PC-3 (cell line): ENCODE data around the gene BTBD2. TPM values are rescaled to one million over a fixed set of nuclear protein-coding genes. Genes with fewer than 3 reads are reported as not detected.

Experiments
- ATAC-seq: fragments of 200-7000 bp; cut with Tn5 transposase; 2 replicates; pipeline ENCODE4 v1.9.1; 2020; ENCODE audit warnings: mild to moderate bottlenecking, moderate library complexity
- BruUV-seq: library from RNA; stranded (reverse); fragments of 400-500 nt; replicated peaks from 2 replicates; lab custom pipeline; 2021; lab: Mats Ljungman, UMichigan
- CTCF ChIA-PET: fragments of 300-600 bp; sonication (Branson Sonifier 250); formaldehyde crosslinking; loops from one replicate; lab custom pipeline; 2022; ENCODE audit warnings: antibody characterized with exemption; lab: Charles Lee
- POLR2A ChIA-PET: fragments of 300-600 bp; sonication (Branson Sonifier 250); formaldehyde crosslinking; loops from one replicate; lab custom pipeline; 2022; ENCODE audit warnings: antibody characterized with exemption; ENCODE audit not compliant: unreplicated experiment; lab: Charles Lee
- DNase-seq: peaks from one replicate; pipeline ENCODE4 v3.0.0-alpha.2; 2015
- H2AFZ ChIP-seq: fragments of 300-600 bp; sonication (generic); 2 replicates; pipeline ENCODE4 v1.6.0; 2016; ENCODE audit warnings: antibody characterized with exemption, low read length
- H3F3A ChIP-seq: fragments of 300-600 bp; sonication (generic); one replicate; pipeline ENCODE4 v1.6.0; 2017; ENCODE audit warnings: antibody characterized with exemption, low read length, control low read depth, mild to moderate bottlenecking; ENCODE audit not compliant: unreplicated experiment
- H3K27ac ChIP-seq: fragments of 300-600 bp; sonication (generic); 2 replicates; pipeline ENCODE4 v1.5.1; 2016; ENCODE audit warnings: mild to moderate bottlenecking, low read length
- H3K27me3 ChIP-seq: fragments of 300-600 bp; sonication (generic); 2 replicates; pipeline ENCODE4 v1.6.1; 2016; ENCODE audit warnings: low read length, mixed read lengths
- H3K36me3 ChIP-seq: fragments of 300-600 bp; sonication (generic); 2 replicates; pipeline ENCODE4 v1.6.1; 2016; ENCODE audit warnings: low read depth, mixed run types, low read length, mixed read lengths
- H3K4me1 ChIP-seq: fragments of 300-600 bp; sonication (generic); 2 replicates; pipeline ENCODE4 v1.5.1; 2016; ENCODE audit warnings: low read length; ENCODE audit not compliant: insufficient read depth
- H3K4me2 ChIP-seq: fragments of 300-600 bp; sonication (generic); 2 replicates; pipeline ENCODE4 v1.6.0; 2016; ENCODE audit warnings: low read length
- H3K4me3 ChIP-seq: fragments of 300-600 bp; sonication (generic); 2 replicates; pipeline ENCODE4 v1.5.1; 2016; ENCODE audit warnings: mild to moderate bottlenecking, low read length, mixed read lengths
- H3K79me2 ChIP-seq: fragments of 300-600 bp; sonication (generic); 2 replicates; pipeline ENCODE4 v1.6.1; 2017; ENCODE audit warnings: low read length, mixed read lengths
- H3K9ac ChIP-seq: fragments of 300-600 bp; sonication (generic); 2 replicates; pipeline ENCODE4 v1.6.0; 2016; ENCODE audit warnings: mild to moderate bottlenecking, low read length
- H3K9me2 ChIP-seq: fragments of 300-600 bp; sonication (generic); replicated peaks from 2 replicates; pipeline ENCODE4 v1.6.1; 2016; ENCODE audit warnings: mixed run types, low read length, mixed read lengths
- H3K9me3 ChIP-seq: fragments of 300-600 bp; sonication (generic); 2 replicates; pipeline ENCODE4 v1.6.1; 2016; ENCODE audit warnings: low read length, mixed read lengths
- H4K20me1 ChIP-seq: fragments of 300-600 bp; sonication (generic); 2 replicates; pipeline ENCODE4 v1.6.1; 2016; ENCODE audit warnings: low read length, mixed read lengths
- EZH2 ChIP-seq: fragments of 300-600 bp; sonication (generic); IDR thresholded peaks from one replicate; pipeline ENCODE4 v1.6.1; 2017; ENCODE audit warnings: antibody characterized with exemption, mild to moderate bottlenecking, low read length; ENCODE audit not compliant: unreplicated experiment
- EZH2phosphoT487 ChIP-seq: fragments of 300-600 bp; sonication (generic); IDR thresholded peaks from 2 replicates; pipeline ENCODE4 v1.6.1; 2018; ENCODE audit warnings: mild to moderate bottlenecking, antibody characterized with exemption, low read length, borderline replicate concordance
- intact Hi-C: fragments of 100-400 bp; cut with micrococcal nuclease; formaldehyde crosslinking; loops from 2 replicates; pipeline ENCODE4 v1.9.0; 2023
- total RNA-seq: library from RNA; depleted of rRNA; stranded (reverse); fragments of >200 nt; gene quantifications from 2 replicates; pipeline ENCODE4 v1.2.3, GENCODE V29; 2014
- TF ChIP-seq, protein P1 (sequence below): fragments of 300-600 bp; sonication (generic); conservative IDR thresholded peaks from 2 replicates; pipeline ENCODE4 v1.5.1; 2017; ENCODE audit warnings: antibody characterized with exemption, low read depth, mild to moderate bottlenecking, low read length

Gene BTBD2
- total RNA-seq, 1 experiment from 2014 or later = 72.0 TPM

- Histone ChIP-seq H3K4me2 (no peak overlapping the region), H3K9me2 (no peaks in the 10 kb centered on the region), H3K4me1 (peaks cover 13% of the 10 kb centered on the region), H2AFZ (no peak overlapping the region), H3F3A (no peaks in the 10 kb centered on the region), H3K4me3 (no peak overlapping the region), H3K27me3 (no peaks in the 10 kb centered on the region), H3K9ac (no peak overlapping the region), H3K27ac (no peak overlapping the region), H3K9me3 (no peaks in the 10 kb centered on the region), H4K20me1 (no peaks in the 10 kb centered on the region), H3K79me2 (peaks cover 34% of the 10 kb centered on the region), H3K36me3 (no peaks in the 10 kb centered on the region; the same call in 1 of the 2 replicates)
- intact Hi-C loops = no loop called here
- TF ChIP-seq, protein P1, sequence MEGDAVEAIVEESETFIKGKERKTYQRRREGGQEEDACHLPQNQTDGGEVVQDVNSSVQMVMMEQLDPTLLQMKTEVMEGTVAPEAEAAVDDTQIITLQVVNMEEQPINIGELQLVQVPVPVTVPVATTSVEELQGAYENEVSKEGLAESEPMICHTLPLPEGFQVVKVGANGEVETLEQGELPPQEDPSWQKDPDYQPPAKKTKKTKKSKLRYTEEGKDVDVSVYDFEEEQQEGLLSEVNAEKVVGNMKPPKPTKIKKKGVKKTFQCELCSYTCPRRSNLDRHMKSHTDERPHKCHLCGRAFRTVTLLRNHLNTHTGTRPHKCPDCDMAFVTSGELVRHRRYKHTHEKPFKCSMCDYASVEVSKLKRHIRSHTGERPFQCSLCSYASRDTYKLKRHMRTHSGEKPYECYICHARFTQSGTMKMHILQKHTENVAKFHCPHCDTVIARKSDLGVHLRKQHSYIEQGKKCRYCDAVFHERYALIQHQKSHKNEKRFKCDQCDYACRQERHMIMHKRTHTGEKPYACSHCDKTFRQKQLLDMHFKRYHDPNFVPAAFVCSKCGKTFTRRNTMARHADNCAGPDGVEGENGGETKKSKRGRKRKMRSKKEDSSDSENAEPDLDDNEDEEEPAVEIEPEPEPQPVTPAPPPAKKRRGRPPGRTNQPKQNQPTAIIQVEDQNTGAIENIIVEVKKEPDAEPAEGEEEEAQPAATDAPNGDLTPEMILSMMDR = no peak
- TF ChIP-seq EZH2phosphoT487 = no peak
- TF ChIP-seq EZH2 = no peak
- ChIA-PET POLR2A (no interaction called here), CTCF (no interaction called here)
- BruUV-seq = no TSS peak
- DNase-seq (no peak), ATAC-seq (no peak)
Measured at GRCh38 chr19:1975162-1975480, 40.4 kb downstream of the BTBD2 start.

GRCh38 chr19:1974381-1975161, 40.9 kb downstream of the BTBD2 start:
- peaks cover 34% of the 10 kb centered on the region for H3K79me2 ChIP-seq
- no peaks in the 10 kb centered on the region for H3F3A ChIP-seq
- H3K9me3 ChIP-seq = no peaks in the 10 kb centered on the region
- DNase-seq = no peak
- no peaks in the 10 kb centered on the region for H4K20me1 ChIP-seq
- BruUV-seq = no TSS peak
- H3K4me3 ChIP-seq = no peak overlapping the region
- no peaks in the 10 kb centered on the region for H3K27me3 ChIP-seq
- POLR2A ChIA-PET = no interaction called here
- intact Hi-C loops = loop anchor here (5.0 kb wide), 1 partner anchor 42 kb away; no protein-coding TSS in a partner anchor
- no peak for ATAC-seq
- H3K9me2 ChIP-seq = no peaks in the 10 kb centered on the region
- H3K4me2 ChIP-seq = no peak overlapping the region
- no peaks in the 10 kb centered on the region; the same call in 1 of the 2 replicates for H3K36me3 ChIP-seq
- CTCF ChIA-PET = no interaction called here
- no peak for TF ChIP-seq EZH2
- no peak for TF ChIP-seq EZH2phosphoT487
- TF ChIP-seq, protein P1 = no peak
- no peak overlapping the region for H2AFZ ChIP-seq
- no peak overlapping the region for H3K9ac ChIP-seq
- peaks cover 18% of the 10 kb centered on the region for H3K4me1 ChIP-seq
- H3K27ac ChIP-seq = no peak overlapping the region
